Fibroblast of lung (primary cell): ENCODE results near the gene TUBB2A. TPM values are rescaled to one million over a fixed set of nuclear protein-coding genes. Genes with fewer than 3 reads are reported as not detected.

Experiments used
- DNase-seq, 2 donors: peaks; one replicate each; pipeline versions ENCODE4 v3.0.0 to v3.0.0-alpha.2; 2010; ENCODE audit warnings: low read depth in 2 of 2
- H2AFZ ChIP-seq: 2 replicates; pipeline ENCODE4 v1.5.1; 2012; ENCODE audit warnings: low read length, control low read depth, inconsistent platforms
- H3K27ac ChIP-seq: 2 replicates; pipeline ENCODE4 v1.5.1; 2011; ENCODE audit warnings: low read length, control low read depth; ENCODE audit not compliant: insufficient read depth
- H3K27me3 ChIP-seq: 2 replicates; pipeline ENCODE4 v1.5.1; 2011; ENCODE audit warnings: mild to moderate bottlenecking, low read length; ENCODE audit not compliant: control insufficient read depth, insufficient read depth
- H3K36me3 ChIP-seq: 2 replicates; pipeline ENCODE4 v1.5.1; 2011; ENCODE audit warnings: low read length; ENCODE audit not compliant: control insufficient read depth, insufficient read depth
- H3K4me1 ChIP-seq: 2 replicates; pipeline ENCODE4 v1.5.1; 2011; ENCODE audit warnings: low read length; ENCODE audit not compliant: control insufficient read depth, insufficient read depth; ENCODE audit errors: extremely low read depth
- H3K4me2 ChIP-seq: 2 replicates; pipeline ENCODE4 v1.5.1; 2011; ENCODE audit warnings: low read length, control low read depth; ENCODE audit not compliant: insufficient read depth; ENCODE audit errors: extremely low read depth
- H3K4me3 ChIP-seq, 4 experiments: fragments of 200-600 bp in 1 of 4; sonication (generic) in 1 of 4; replicated peaks in 1 of 4; 2 replicates each; pipeline ENCODE4 v1.5.1; 2011 to 2016; ENCODE audit warnings: low read length in 4 of 4, low read depth in 3 of 4, mild to moderate bottlenecking in 3 of 4, control low read depth in 2 of 4, inconsistent platforms in 1 of 4, mixed read lengths in 1 of 4; ENCODE audit not compliant: insufficient read depth in 1 of 4; ENCODE audit errors: control extremely low read depth in 1 of 4
- H3K79me2 ChIP-seq: 2 replicates; pipeline ENCODE4 v1.5.1; 2012; ENCODE audit warnings: mild to moderate bottlenecking, low read length, inconsistent platforms; ENCODE audit not compliant: control insufficient read depth, insufficient read depth
- H3K9ac ChIP-seq: 2 replicates; pipeline ENCODE4 v1.5.1; 2011; ENCODE audit warnings: mild to moderate bottlenecking, low read length, control low read depth; ENCODE audit not compliant: insufficient read depth
- H3K9me3 ChIP-seq: 2 replicates; pipeline ENCODE4 v1.5.1; 2012; ENCODE audit warnings: low read depth, low read length; ENCODE audit not compliant: control insufficient read depth, insufficient read depth
- H4K20me1 ChIP-seq: 2 replicates; pipeline ENCODE4 v1.5.1; 2011; ENCODE audit warnings: low read length; ENCODE audit not compliant: control insufficient read depth, insufficient read depth; ENCODE audit errors: extremely low read depth
- EZH2 ChIP-seq: IDR thresholded peaks from 2 replicates; pipeline ENCODE4 v1.5.1; 2012; ENCODE audit warnings: low read length, control low read depth, mild to moderate bottlenecking; ENCODE audit errors: missing control alignments
- polyA plus RNA-seq, 2 donors: library from polyadenylated mRNA; depleted of rRNA in 1 of 2; stranded (reverse) in 1 of 2; unstranded in 1 of 2; fragments of >200 nt; gene quantifications; 2 replicates each; pipeline ENCODE4 v1.2.1, GENCODE V29; 2011 to 2012; ENCODE audit warnings: missing spikeins in 1 of 2
- total RNA-seq: library from RNA; depleted of rRNA; stranded (reverse); fragments of >200 nt; gene quantifications from 2 replicates; pipeline ENCODE4 v1.2.1, GENCODE V29; 2014
- TF ChIP-seq, protein P1 (sequence below), 2 donors: IDR thresholded peaks in 1 of 2; conservative IDR thresholded peaks in 1 of 2; 1 replicate in 1 of 2; 2 replicates in 1 of 2; pipeline ENCODE4 v1.5.1; 2011 to 2012; ENCODE audit warnings: low read length in 2 of 2, control low read depth in 1 of 2, inconsistent platforms in 1 of 2, low read depth in 1 of 2, mild to moderate bottlenecking in 1 of 2

The TUBB2A gene
- total and polyA plus RNA-seq, 2 donors (not counting 1 experiment from before 2014, with no cell fraction given) = 54.3 to 133 TPM

DNA sequence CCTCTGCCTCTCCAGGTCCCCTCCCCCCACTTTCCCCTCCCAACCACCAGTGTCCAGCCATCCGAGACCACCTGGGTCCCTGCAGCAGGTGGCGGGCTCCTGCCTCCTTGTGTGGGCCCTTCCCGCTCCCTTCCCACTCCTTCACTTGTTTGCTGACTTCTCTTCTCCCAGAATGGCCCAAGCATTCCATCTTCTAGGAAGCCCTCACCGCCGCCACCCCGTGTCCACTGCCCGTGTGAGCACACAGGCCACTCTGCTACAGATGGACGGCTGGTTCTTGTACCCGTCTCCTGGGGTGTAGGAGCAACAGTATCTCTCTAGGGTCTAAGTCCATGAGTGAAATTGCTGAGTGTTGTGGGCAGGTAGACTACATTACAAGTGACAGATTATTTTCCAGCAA, 23.8 kb downstream of the TUBB2A start:
- no peaks in the 10 kb centered on the region for H3K79me2 ChIP-seq
- no peaks in the 10 kb centered on the region for H4K20me1 ChIP-seq
- H3K9ac ChIP-seq = no peak overlapping the region
- H2AFZ ChIP-seq = no peak overlapping the region
- H3K9me3 ChIP-seq = no peaks in the 10 kb centered on the region
- H3K4me2 ChIP-seq = no peak overlapping the region
- H3K4me3 ChIP-seq = no peak overlapping the region
- DNase-seq = no peak
- no peak overlapping the region for H3K27ac ChIP-seq
- H3K4me1 ChIP-seq = peaks cover 1% of the 10 kb centered on the region
- TF ChIP-seq, protein P1, sequence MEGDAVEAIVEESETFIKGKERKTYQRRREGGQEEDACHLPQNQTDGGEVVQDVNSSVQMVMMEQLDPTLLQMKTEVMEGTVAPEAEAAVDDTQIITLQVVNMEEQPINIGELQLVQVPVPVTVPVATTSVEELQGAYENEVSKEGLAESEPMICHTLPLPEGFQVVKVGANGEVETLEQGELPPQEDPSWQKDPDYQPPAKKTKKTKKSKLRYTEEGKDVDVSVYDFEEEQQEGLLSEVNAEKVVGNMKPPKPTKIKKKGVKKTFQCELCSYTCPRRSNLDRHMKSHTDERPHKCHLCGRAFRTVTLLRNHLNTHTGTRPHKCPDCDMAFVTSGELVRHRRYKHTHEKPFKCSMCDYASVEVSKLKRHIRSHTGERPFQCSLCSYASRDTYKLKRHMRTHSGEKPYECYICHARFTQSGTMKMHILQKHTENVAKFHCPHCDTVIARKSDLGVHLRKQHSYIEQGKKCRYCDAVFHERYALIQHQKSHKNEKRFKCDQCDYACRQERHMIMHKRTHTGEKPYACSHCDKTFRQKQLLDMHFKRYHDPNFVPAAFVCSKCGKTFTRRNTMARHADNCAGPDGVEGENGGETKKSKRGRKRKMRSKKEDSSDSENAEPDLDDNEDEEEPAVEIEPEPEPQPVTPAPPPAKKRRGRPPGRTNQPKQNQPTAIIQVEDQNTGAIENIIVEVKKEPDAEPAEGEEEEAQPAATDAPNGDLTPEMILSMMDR (conservative IDR thresholded peaks at IDR 0.05 in 1 of 2, IDR thresholded peaks at IDR 0.05 in 1 of 2; ENCODE audit: low read depth in 1 of 2, low read length in 2 of 2) = no peak
- TF ChIP-seq EZH2 = no peak
- no peaks in the 10 kb centered on the region for H3K27me3 ChIP-seq
- H3K36me3 ChIP-seq = peaks cover 3% of the 10 kb centered on the region

DNA sequence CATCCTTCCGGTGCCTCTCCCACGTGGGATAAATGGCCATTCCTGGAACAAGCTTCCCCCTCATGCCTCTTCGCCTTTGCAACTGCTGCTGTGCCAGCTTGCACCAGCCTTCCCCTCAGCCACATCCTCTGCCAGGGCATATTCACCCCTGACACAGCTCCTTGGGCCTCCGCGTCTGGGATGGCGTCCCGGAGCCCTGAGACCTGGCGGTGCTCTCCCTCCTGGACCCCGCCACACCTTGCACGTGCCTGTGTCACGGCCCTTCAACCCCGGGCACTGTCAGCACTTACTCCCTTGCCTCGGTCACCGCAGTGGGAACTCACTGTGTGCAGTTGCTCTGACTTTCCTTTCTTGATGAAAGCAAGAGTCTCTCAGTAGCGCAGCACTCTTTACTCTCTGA, 25.6 kb downstream of the TUBB2A start:
- peaks cover 3% of the 10 kb centered on the region for H3K36me3 ChIP-seq
- H3K4me2 ChIP-seq = no peak overlapping the region
- H3K79me2 ChIP-seq = no peaks in the 10 kb centered on the region
- DNase-seq = no peak
- H3K4me1 ChIP-seq = no peaks in the 10 kb centered on the region
- H2AFZ ChIP-seq = no peak overlapping the region
- no peak overlapping the region for H3K4me3 ChIP-seq
- H3K9ac ChIP-seq = no peak overlapping the region
- H3K9me3 ChIP-seq = no peaks in the 10 kb centered on the region
- no peak for TF ChIP-seq EZH2
- TF ChIP-seq, protein P1 (conservative IDR thresholded peaks at IDR 0.05 in 1 of 2, IDR thresholded peaks at IDR 0.05 in 1 of 2; ENCODE audit: low read depth in 1 of 2, low read length in 2 of 2) = no peak
- H3K27ac ChIP-seq = no peak overlapping the region
- no peaks in the 10 kb centered on the region for H4K20me1 ChIP-seq
- H3K27me3 ChIP-seq = no peaks in the 10 kb centered on the region

DNA sequence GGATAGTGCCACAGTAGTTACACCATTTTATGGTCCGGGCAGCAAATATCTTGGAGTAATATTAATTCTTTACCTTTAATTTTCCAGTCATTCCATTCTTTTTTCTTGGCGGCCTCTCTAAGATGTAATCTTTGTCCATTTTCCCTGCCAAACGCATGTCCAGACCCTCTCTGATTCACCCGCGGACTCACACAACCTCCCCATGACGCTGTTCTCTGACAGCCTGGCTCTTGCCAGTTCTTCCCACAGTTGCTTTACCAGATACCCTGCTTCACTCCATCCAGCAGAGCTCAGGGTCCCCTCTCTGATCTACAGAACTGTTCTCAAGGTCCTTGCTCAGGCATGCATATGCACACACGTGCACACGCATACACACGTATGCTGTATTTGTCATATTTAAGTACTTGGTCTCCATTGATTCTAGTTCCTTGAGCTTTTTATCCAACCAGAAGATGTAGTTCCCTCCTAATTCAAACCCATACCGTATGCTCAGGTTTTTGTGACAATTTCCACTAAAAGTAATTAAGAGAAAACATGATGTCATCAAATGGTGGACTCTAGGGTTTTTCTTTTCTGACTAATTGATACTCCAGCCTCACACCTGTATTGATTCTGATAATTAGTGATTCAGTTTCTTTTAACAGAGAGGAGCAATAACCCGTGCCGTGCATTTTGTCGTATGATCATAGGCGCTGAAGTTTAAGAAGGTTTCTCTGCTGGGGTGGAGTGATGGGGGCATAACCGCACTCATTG, 28.8 kb downstream of the TUBB2A start:
- no peak overlapping the region for H2AFZ ChIP-seq
- no peak overlapping the region for H3K4me3 ChIP-seq
- H3K27me3 ChIP-seq = no peaks in the 10 kb centered on the region
- no peaks in the 10 kb centered on the region for H3K9me3 ChIP-seq
- no peaks in the 10 kb centered on the region for H4K20me1 ChIP-seq
- peaks cover 3% of the 10 kb centered on the region for H3K36me3 ChIP-seq
- H3K9ac ChIP-seq = no peak overlapping the region
- H3K79me2 ChIP-seq = no peaks in the 10 kb centered on the region
- DNase-seq = no peak
- H3K4me2 ChIP-seq = no peak overlapping the region
- TF ChIP-seq, protein P1 (conservative IDR thresholded peaks at IDR 0.05 in 1 of 2, IDR thresholded peaks at IDR 0.05 in 1 of 2; ENCODE audit: low read depth in 1 of 2, low read length in 2 of 2) = no peak
- TF ChIP-seq EZH2 = no peak
- H3K27ac ChIP-seq = no peak overlapping the region
- H3K4me1 ChIP-seq = no peaks in the 10 kb centered on the region
